GM19452 (cell line): Measurements from ENCODE around the gene FOXP4.
A peak's percentile ranks its signal among the peaks of the same experiment; 100 is the strongest.

Source experiments
- ATAC-seq: cut with Tn5 transposase; IDR thresholded peaks from one replicate; pipeline ENCODE4 v1.9.1; 2021; ENCODE audit not compliant: unreplicated experiment

Gene FOXP4

GRCh38 chr6:41545703-41546474 is at the start of gene FOXP4:
Gene FOXP4, plus strand, starts transcription at chr6:41546381. Its CDS starts 19,380 bp downstream, at chr6:41565761.
- ATAC-seq, result peak; percentile 70

- no peak for ATAC-seq
Measured at GRCh38 chr6:41497573-41497972, 48.6 kb upstream of the FOXP4 start.

GRCh38 chr6:41497994-41498393 is 48.2 kb upstream of the FOXP4 start:
- ATAC-seq, result no peak

- no peak for ATAC-seq
Measured at GRCh38 chr6:41498968-41499599, 47.1 kb upstream of the FOXP4 start.

- no peak for ATAC-seq
Measured at GRCh38 chr6:41500561-41500960, 45.6 kb upstream of the FOXP4 start.

- no peak for ATAC-seq
Measured at GRCh38 chr6:41502566-41502916, 43.6 kb upstream of the FOXP4 start.

- no peak for ATAC-seq
Measured at GRCh38 chr6:41502917-41503671, 43.1 kb upstream of the FOXP4 start.

- ATAC-seq, result no peak
Measured at GRCh38 chr6:41503827-41504465, 42.2 kb upstream of the FOXP4 start.

- no peak for ATAC-seq
Measured at GRCh38 chr6:41504466-41505121, 41.6 kb upstream of the FOXP4 start.

- ATAC-seq, result no peak
Measured at GRCh38 chr6:41505122-41506049, 40.8 kb upstream of the FOXP4 start.

GRCh38 chr6:41508479-41508878 is 37.7 kb upstream of the FOXP4 start:
- ATAC-seq, result no peak

- ATAC-seq, result no peak
Measured at GRCh38 chr6:41509580-41509979, 36.6 kb upstream of the FOXP4 start.

- ATAC-seq, result no peak
Measured at GRCh38 chr6:41511443-41512060, 34.6 kb upstream of the FOXP4 start.

- no peak for ATAC-seq
Measured at GRCh38 chr6:41512146-41512701, 34.0 kb upstream of the FOXP4 start.

- ATAC-seq, result no peak
Measured at GRCh38 chr6:41515995-41516394, 30.2 kb upstream of the FOXP4 start.

- no peak for ATAC-seq
Measured at GRCh38 chr6:41518118-41518517, 28.1 kb upstream of the FOXP4 start.

GRCh38 chr6:41519305-41519744 is 26.9 kb upstream of the FOXP4 start:
- no peak for ATAC-seq

- ATAC-seq, result no peak
Measured at GRCh38 chr6:41519745-41520699, 26.2 kb upstream of the FOXP4 start.
